Measurements from ENCODE around the gene CMAS.
A peak's percentile ranks its signal among the peaks of the same experiment; 100 is the strongest.
"Not testable (repeated sequence)": the region's sequence is repeated elsewhere in the genome, so short reads cannot be mapped to it uniquely, and the experiment has no call there.

Gene CMAS
- 10.6 to 14.5 reads per million in 2 donors for total RNA-seq

GRCh38 chr12:22046090-22046967, at the start of gene CMAS:
Gene CMAS (plus strand): TSS chr12:22046218. CDS start chr12:22046304, 86 bp downstream.
- DNase-seq, result peak; percentile 61 to 87 (median 67)

- DNase-seq, result no peak
Measured at GRCh38 chr12:21998295-21998694, 47.7 kb upstream of the CMAS start.

GRCh38 chr12:21998782-21999181, 47.2 kb upstream of the CMAS start:
- DNase-seq, result no peak

GRCh38 chr12:22002430-22002829, 43.6 kb upstream of the CMAS start:
- no peak for DNase-seq

- DNase-seq, result not testable (repeated sequence)
Measured at GRCh38 chr12:22007794-22008193, 38.2 kb upstream of the CMAS start.

- DNase-seq, result no peak
Measured at GRCh38 chr12:22008196-22008595, 37.8 kb upstream of the CMAS start.

GRCh38 chr12:22014041-22014782, 31.8 kb upstream of the CMAS start:
- DNase-seq, result no peak

GRCh38 chr12:22014783-22015144, 31.3 kb upstream of the CMAS start:
- no peak for DNase-seq

GRCh38 chr12:22016982-22017381, 29.0 kb upstream of the CMAS start:
- no peak for DNase-seq

- no peak for DNase-seq
Measured at GRCh38 chr12:22018860-22019259, 27.2 kb upstream of the CMAS start.

GRCh38 chr12:22023489-22023888, 22.5 kb upstream of the CMAS start:
- not testable (repeated sequence) for DNase-seq

- DNase-seq, result no peak
Measured at GRCh38 chr12:22029491-22029890, 16.5 kb upstream of the CMAS start.

GRCh38 chr12:22029991-22030390, 16.0 kb upstream of the CMAS start:
- DNase-seq, result no peak

GRCh38 chr12:22032732-22033131, 13.3 kb upstream of the CMAS start:
- no peak for DNase-seq

GRCh38 chr12:22034709-22035506, 11.1 kb upstream of the CMAS start:
- DNase-seq, result no peak

- DNase-seq, result no peak
Measured at GRCh38 chr12:22037947-22038346, 8.1 kb upstream of the CMAS start.

GRCh38 chr12:22038734-22039133, 7.3 kb upstream of the CMAS start:
- no peak for DNase-seq

GRCh38 chr12:22039361-22039760, 6.7 kb upstream of the CMAS start:
- DNase-seq, result no peak

GRCh38 chr12:22042976-22043669, 2.9 kb upstream of the CMAS start:
- no peak for DNase-seq

- no peak for DNase-seq
Measured at GRCh38 chr12:22043943-22044342, 2.1 kb upstream of the CMAS start.

- no peak for DNase-seq
Measured at GRCh38 chr12:22044391-22044790, 1.6 kb upstream of the CMAS start.

GRCh38 chr12:22046968-22047390, 961 bp downstream of the CMAS start:
- no peak for DNase-seq
